Upper lobe of right lung (tissue), 1 donor: Measurements from ENCODE around the gene PSMD6. TPM values are rescaled to one million over a fixed set of nuclear protein-coding genes. Genes with fewer than 3 reads are reported as not detected.
A peak's percentile ranks its signal among the peaks of the same experiment; 100 is the strongest.

Experiments used
- ATAC-seq: fragments of 200-7000 bp; cut with Tn5 transposase; one replicate; pipeline ENCODE4 v1.9.1; 2020; ENCODE audit warnings: mild to moderate bottlenecking, moderate library complexity
- DNase-seq: peaks from one replicate; pipeline ENCODE4 v3.0.0-alpha.2; 2020
- H3K27ac ChIP-seq: fragments of 200-600 bp; one replicate; pipeline ENCODE4 v1.8.0; 2022
- H3K27me3 ChIP-seq: fragments of 200-600 bp; one replicate; pipeline ENCODE4 v1.8.0; 2022; ENCODE audit warnings: mild to moderate bottlenecking
- H3K36me3 ChIP-seq: fragments of 200-600 bp; one replicate; pipeline ENCODE4 v1.8.0; 2022
- H3K4me1 ChIP-seq: fragments of 200-600 bp; one replicate; pipeline ENCODE4 v1.8.0; 2022
- H3K4me3 ChIP-seq: fragments of 200-600 bp; one replicate; pipeline ENCODE4 v1.8.0; 2022; ENCODE audit warnings: mild to moderate bottlenecking
- H3K9me3 ChIP-seq: fragments of 200-600 bp; one replicate; pipeline ENCODE4 v1.8.0; 2022
- CTCF ChIP-seq: fragments of 200-600 bp; IDR thresholded peaks from one replicate; pipeline ENCODE4 v1.8.0; 2022; ENCODE audit warnings: antibody characterized with exemption
- intact Hi-C: fragments of 100-400 bp; cut with DNase I; formaldehyde crosslinking; loops from one replicate; pipeline ENCODE4 v1.11.0; 2022
- total RNA-seq: library from RNA; stranded (reverse); fragmentation: NEBNext Ultra II Directional; extraction: Animal tissue kit (Norgen Biotek cat#: 25700); gene quantifications from one replicate; pipeline ENCODE4 v1.2.1, GENCODE V29; 2021
- donor health status: DM: no; HTN: yes; CAD: no; lungs with severe emphysema.

Gene PSMD6
- total RNA-seq, 1 donor from 2014 or later, result 52.2 TPM

- no peak for TF ChIP-seq CTCF
- intact Hi-C loops, result no loop called here
- DNase-seq (no peak), ATAC-seq (no peak)
- Histone ChIP-seq H3K36me3 (peaks cover 58% of the 10 kb centered on the region), H3K9me3 (no peaks in the 10 kb centered on the region), H3K4me3 (no peak overlapping the region), H3K4me1 (peaks cover 37% of the 10 kb centered on the region), H3K27me3 (no peaks in the 10 kb centered on the region), H3K27ac (no peak overlapping the region)
Observed at GRCh38 chr3:63981980-63982379, 41.3 kb downstream of the PSMD6 start.

GRCh38 chr3:63980830-63981498 is 42.3 kb downstream of the PSMD6 start:
- Histone ChIP-seq H3K27me3 (no peaks in the 10 kb centered on the region), H3K4me1 (peaks cover 47% of the 10 kb centered on the region), H3K4me3 (no peak overlapping the region), H3K36me3 (peaks cover 48% of the 10 kb centered on the region), H3K27ac (peak overlapping the region; percentile 12), H3K9me3 (no peaks in the 10 kb centered on the region)
- ATAC-seq, result no peak
- intact Hi-C loops, result no loop called here
- no peak for DNase-seq
- no peak for TF ChIP-seq CTCF

- H3K4me1 ChIP-seq, result peaks cover 55% of the 10 kb centered on the region
- peak overlapping the region; percentile 20 for H3K4me3 ChIP-seq
- intact Hi-C loops, result no loop called here
- no peak for ATAC-seq
- DNase-seq, result no peak
- peak overlapping the region; percentile 24 for H3K27ac ChIP-seq
- peaks cover 38% of the 10 kb centered on the region for H3K36me3 ChIP-seq
- H3K27me3 ChIP-seq, result no peaks in the 10 kb centered on the region
- TF ChIP-seq CTCF, result no peak
- H3K9me3 ChIP-seq, result no peaks in the 10 kb centered on the region
Observed at GRCh38 chr3:63980019-63980418, 43.3 kb downstream of the PSMD6 start.

- DNase-seq, result no peak
- peaks cover 31% of the 10 kb centered on the region for H3K36me3 ChIP-seq
- peak overlapping the region; percentile 20 for H3K4me3 ChIP-seq
- peaks cover 57% of the 10 kb centered on the region for H3K4me1 ChIP-seq
- H3K27me3 ChIP-seq, result no peaks in the 10 kb centered on the region
- intact Hi-C loops, result no loop called here
- H3K27ac ChIP-seq, result peak overlapping the region; percentile 24
- no peaks in the 10 kb centered on the region for H3K9me3 ChIP-seq
- peak; percentile 68 for ATAC-seq
- no peak for TF ChIP-seq CTCF
Observed at GRCh38 chr3:63979093-63979885, 44.0 kb downstream of the PSMD6 start.

- Histone ChIP-seq H3K4me3 (no peak overlapping the region), H3K4me1 (peaks cover 63% of the 10 kb centered on the region), H3K27ac (peak overlapping the region; percentile 24)
Observed at GRCh38 chr3:63977893-63978292, 45.4 kb downstream of the PSMD6 start.

More at GRCh38 chr3:63977893-63978292, 45.4 kb downstream of the PSMD6 start:
- peaks cover 22% of the 10 kb centered on the region for H3K36me3 ChIP-seq
- H3K9me3 ChIP-seq, result no peaks in the 10 kb centered on the region
- no peaks in the 10 kb centered on the region for H3K27me3 ChIP-seq
- no peak for ATAC-seq
- no peak for DNase-seq
- no peak for TF ChIP-seq CTCF
- intact Hi-C loops, result no loop called here
